GM23338 (cell line): ENCODE results near the gene SERPINB11. TPM values are rescaled to one million over a fixed set of nuclear protein-coding genes. Genes with fewer than 3 reads are reported as not detected.

Experiments used
- ATAC-seq: fragments of 200-7000 bp; cut with Tn5 transposase; 3 replicates; pipeline ENCODE4 v1.9.1; 2020
- DNase-seq: peaks from one replicate; pipeline ENCODE4 v3.0.0-alpha.2; 2015; ENCODE audit warnings: low spot score
- H2AFZ ChIP-seq: fragments of 200-600 bp; sonication (generic); 2 replicates; pipeline ENCODE4 v1.8.0; 2016; ENCODE audit warnings: antibody characterized with exemption, mild to moderate bottlenecking, moderate library complexity
- H3F3A ChIP-seq: fragments of 200-600 bp; sonication (generic); replicated peaks from 2 replicates; pipeline ENCODE4 v1.8.0; 2017; ENCODE audit warnings: antibody characterized with exemption, mixed run types, low read depth
- H3K27ac ChIP-seq: fragments of 200-600 bp; sonication (generic); 2 replicates; pipeline ENCODE4 v1.6.1; 2016; ENCODE audit warnings: low read depth
- H3K27me3 ChIP-seq: fragments of 200-600 bp; sonication (generic); 2 replicates; pipeline ENCODE4 v1.8.0; 2016; ENCODE audit warnings: mild to moderate bottlenecking, mixed run types, moderate library complexity; ENCODE audit not compliant: insufficient read depth
- H3K36me3 ChIP-seq: fragments of 200-600 bp; sonication (generic); 2 replicates; pipeline ENCODE4 v1.8.0; 2016; ENCODE audit warnings: mild to moderate bottlenecking; ENCODE audit not compliant: insufficient read depth
- H3K4me1 ChIP-seq: fragments of 200-600 bp; sonication (generic); 2 replicates; pipeline ENCODE4 v1.8.0; 2016; ENCODE audit warnings: mild to moderate bottlenecking, moderate library complexity; ENCODE audit not compliant: insufficient read depth
- H3K4me2 ChIP-seq: fragments of 200-600 bp; sonication (generic); 2 replicates; pipeline ENCODE4 v1.7.1; 2017; ENCODE audit warnings: mixed run types
- H3K4me3 ChIP-seq: fragments of 200-600 bp; sonication (generic); 2 replicates; pipeline ENCODE4 v1.6.1; 2016; ENCODE audit warnings: mixed run types
- H3K79me2 ChIP-seq: fragments of 200-600 bp; sonication (generic); replicated peaks from 2 replicates; pipeline ENCODE4 v1.8.0; 2017; ENCODE audit warnings: mild to moderate bottlenecking; ENCODE audit not compliant: insufficient read depth
- H3K9me2 ChIP-seq: fragments of 200-600 bp; sonication (generic); 2 replicates; pipeline ENCODE4 v1.8.0; 2017; ENCODE audit not compliant: insufficient read depth
- H4K20me1 ChIP-seq: fragments of 200-600 bp; sonication (generic); replicated peaks from 2 replicates; pipeline ENCODE4 v1.8.0; 2017; ENCODE audit warnings: mild to moderate bottlenecking; ENCODE audit not compliant: insufficient read depth
- H3K27ac Mint-ChIP-seq: 2 replicates; pipeline ENCODE4 v1.8.0; 2020; ENCODE audit warnings: inconsistent platforms, mild to moderate bottlenecking, moderate library complexity, mixed read lengths
- H3K27me3 Mint-ChIP-seq: 3 replicates; pipeline ENCODE4 v1.8.0; 2022; ENCODE audit warnings: low read depth, mild to moderate bottlenecking, moderate library complexity, mixed read lengths, inconsistent platforms; ENCODE audit not compliant: insufficient read depth, poor library complexity
- H3K36me3 Mint-ChIP-seq: 3 replicates; pipeline ENCODE4 v1.8.0; 2021; ENCODE audit warnings: low read depth, mild to moderate bottlenecking, inconsistent platforms, moderate library complexity, mixed read lengths
- H3K4me1 Mint-ChIP-seq: 3 replicates; pipeline ENCODE4 v1.8.0; 2020; ENCODE audit warnings: mild to moderate bottlenecking, inconsistent platforms, mixed read lengths
- H3K4me3 Mint-ChIP-seq: 3 replicates; pipeline ENCODE4 v1.8.0; 2021; ENCODE audit warnings: moderate library complexity, mild to moderate bottlenecking, inconsistent platforms, mixed read lengths
- H3K9me3 Mint-ChIP-seq: 3 replicates; pipeline ENCODE4 v1.8.0; 2020; ENCODE audit warnings: moderate library complexity, mild to moderate bottlenecking, inconsistent platforms, mixed read lengths
- CREB1 ChIP-seq: fragments of 250-450 bp; sonication (Bioruptor Pico); IDR thresholded peaks from 2 replicates; pipeline ENCODE4 v1.5.0; 2020; ENCODE audit warnings: low read depth, mild to moderate bottlenecking, moderate library complexity
- CTCF ChIP-seq, 2 experiments: fragments of 200-600 bp in 1 of 2; sonication (generic) in 1 of 2; conservative IDR thresholded peaks; 2 replicates each; pipeline versions ENCODE4 v1.5.1 to v1.6.1; 2016 to 2017; ENCODE audit warnings: antibody characterized with exemption in 2 of 2, low read depth in 2 of 2, mild to moderate bottlenecking in 2 of 2, moderate library complexity in 1 of 2
- JUNB ChIP-seq: IDR thresholded peaks from one replicate; pipeline ENCODE4 v1.6.1; 2016; ENCODE audit warnings: antibody characterized with exemption; ENCODE audit not compliant: unreplicated experiment
- NANOG ChIP-seq: IDR thresholded peaks from 2 replicates; pipeline ENCODE4 v1.6.1; 2016; ENCODE audit warnings: antibody characterized with exemption, borderline replicate concordance
- POLR2AphosphoS5 ChIP-seq: IDR thresholded peaks from 2 replicates; pipeline ENCODE4 v1.6.1; 2016; ENCODE audit warnings: antibody characterized with exemption, low read depth
- STAT1 ChIP-seq: IDR thresholded peaks from one replicate; pipeline ENCODE4 v1.6.1; 2016; ENCODE audit warnings: antibody characterized with exemption; ENCODE audit not compliant: unreplicated experiment
- ZNF114 ChIP-seq: fragments of 250-450 bp; sonication (Bioruptor Pico); IDR thresholded peaks from 2 replicates; pipeline ENCODE4 v1.5.0; 2020; ENCODE audit warnings: mild to moderate bottlenecking, moderate library complexity
- ZNF462 ChIP-seq: fragments of 250-450 bp; sonication (Bioruptor Pico); IDR thresholded peaks from 2 replicates; pipeline ENCODE4 v1.5.0; 2020; ENCODE audit warnings: mild to moderate bottlenecking, moderate library complexity
- polyA plus RNA-seq: library from polyadenylated mRNA; unstranded; fragments of >200 nt; fragmentation: Nextera tagmentation; extraction: Ambion mirVana; gene quantifications from 2 replicates; pipeline ENCODE4 v1.2.1, GENCODE V29; 2016
- total RNA-seq: library from RNA; depleted of rRNA; stranded (reverse); fragments of >200 nt; shearing (Covaris generic); gene quantifications from 2 replicates; pipeline ENCODE4 v1.2.3, GENCODE V29; 2014
- TF ChIP-seq, protein P1 (sequence below): IDR thresholded peaks from 2 replicates; pipeline ENCODE4 v1.6.1; 2016; ENCODE audit warnings: antibody characterized with exemption
- TF ChIP-seq, protein P2 (sequence below): IDR thresholded peaks from one replicate; pipeline ENCODE4 v1.6.1; 2018; ENCODE audit warnings: antibody characterized with exemption; ENCODE audit not compliant: unreplicated experiment

The SERPINB11 gene
- total and polyA plus RNA-seq, 2 experiments from 2014 or later: not detected

- no peaks in the 10 kb centered on the region for H3K36me3 ChIP-seq
- no peak overlapping the region for H3K27ac ChIP-seq
- H3K27me3 Mint-ChIP-seq: no peaks in the 10 kb centered on the region
- TF ChIP-seq POLR2AphosphoS5 (no peak), NANOG (no peak), JUNB (no peak), STAT1 (no peak), ZNF114 (CRISPR knock-in tag) (no peak), ZNF462 (CRISPR knock-in tag) (no peak), CREB1 (no peak), CTCF (conservative IDR thresholded peaks at IDR 0.05; ENCODE audit: low read depth in 2 of 2) (no peak)
- TF ChIP-seq, protein P1, sequence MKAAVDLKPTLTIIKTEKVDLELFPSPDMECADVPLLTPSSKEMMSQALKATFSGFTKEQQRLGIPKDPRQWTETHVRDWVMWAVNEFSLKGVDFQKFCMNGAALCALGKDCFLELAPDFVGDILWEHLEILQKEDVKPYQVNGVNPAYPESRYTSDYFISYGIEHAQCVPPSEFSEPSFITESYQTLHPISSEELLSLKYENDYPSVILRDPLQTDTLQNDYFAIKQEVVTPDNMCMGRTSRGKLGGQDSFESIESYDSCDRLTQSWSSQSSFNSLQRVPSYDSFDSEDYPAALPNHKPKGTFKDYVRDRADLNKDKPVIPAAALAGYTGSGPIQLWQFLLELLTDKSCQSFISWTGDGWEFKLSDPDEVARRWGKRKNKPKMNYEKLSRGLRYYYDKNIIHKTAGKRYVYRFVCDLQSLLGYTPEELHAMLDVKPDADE: no peak
- TF ChIP-seq, protein P2, sequence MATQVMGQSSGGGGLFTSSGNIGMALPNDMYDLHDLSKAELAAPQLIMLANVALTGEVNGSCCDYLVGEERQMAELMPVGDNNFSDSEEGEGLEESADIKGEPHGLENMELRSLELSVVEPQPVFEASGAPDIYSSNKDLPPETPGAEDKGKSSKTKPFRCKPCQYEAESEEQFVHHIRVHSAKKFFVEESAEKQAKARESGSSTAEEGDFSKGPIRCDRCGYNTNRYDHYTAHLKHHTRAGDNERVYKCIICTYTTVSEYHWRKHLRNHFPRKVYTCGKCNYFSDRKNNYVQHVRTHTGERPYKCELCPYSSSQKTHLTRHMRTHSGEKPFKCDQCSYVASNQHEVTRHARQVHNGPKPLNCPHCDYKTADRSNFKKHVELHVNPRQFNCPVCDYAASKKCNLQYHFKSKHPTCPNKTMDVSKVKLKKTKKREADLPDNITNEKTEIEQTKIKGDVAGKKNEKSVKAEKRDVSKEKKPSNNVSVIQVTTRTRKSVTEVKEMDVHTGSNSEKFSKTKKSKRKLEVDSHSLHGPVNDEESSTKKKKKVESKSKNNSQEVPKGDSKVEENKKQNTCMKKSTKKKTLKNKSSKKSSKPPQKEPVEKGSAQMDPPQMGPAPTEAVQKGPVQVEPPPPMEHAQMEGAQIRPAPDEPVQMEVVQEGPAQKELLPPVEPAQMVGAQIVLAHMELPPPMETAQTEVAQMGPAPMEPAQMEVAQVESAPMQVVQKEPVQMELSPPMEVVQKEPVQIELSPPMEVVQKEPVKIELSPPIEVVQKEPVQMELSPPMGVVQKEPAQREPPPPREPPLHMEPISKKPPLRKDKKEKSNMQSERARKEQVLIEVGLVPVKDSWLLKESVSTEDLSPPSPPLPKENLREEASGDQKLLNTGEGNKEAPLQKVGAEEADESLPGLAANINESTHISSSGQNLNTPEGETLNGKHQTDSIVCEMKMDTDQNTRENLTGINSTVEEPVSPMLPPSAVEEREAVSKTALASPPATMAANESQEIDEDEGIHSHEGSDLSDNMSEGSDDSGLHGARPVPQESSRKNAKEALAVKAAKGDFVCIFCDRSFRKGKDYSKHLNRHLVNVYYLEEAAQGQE: no peak
- H3K4me1 Mint-ChIP-seq: peaks cover 15% of the 10 kb centered on the region
- H4K20me1 ChIP-seq: no peaks in the 10 kb centered on the region
- H3K9me3 Mint-ChIP-seq: peaks cover 8% of the 10 kb centered on the region; the same call in 2 of the 3 replicates
- no peaks in the 10 kb centered on the region for H3K27me3 ChIP-seq
- no peaks in the 10 kb centered on the region for H3K79me2 ChIP-seq
- peaks cover 9% of the 10 kb centered on the region; the same call in 1 of the 2 replicates for H3K9me2 ChIP-seq
- DNase-seq: no peak
- peak; percentile 62 for ATAC-seq
- H3K36me3 Mint-ChIP-seq: no peaks in the 10 kb centered on the region; the same call in 2 of the 3 replicates
- H2AFZ ChIP-seq: no peak overlapping the region; the same call in 1 of the 2 replicates
- peak overlapping the region; percentile 29; the same call in 1 of the 2 replicates for H3K4me2 ChIP-seq
- 0 out of 2 replicates have a peak overlapping the region, but pooled peaks have one; percentile 26 for H3K27ac Mint-ChIP-seq
- H3F3A ChIP-seq: no peaks in the 10 kb centered on the region
- H3K4me3 Mint-ChIP-seq: no peak overlapping the region
- H3K4me3 ChIP-seq: no peak overlapping the region
- peaks cover 7% of the 10 kb centered on the region; the same call in 1 of the 2 replicates for H3K4me1 ChIP-seq
These were observed 18.9 kb upstream of the SERPINB11 start for GRCh38 chr18:63683890-63684289.
